ENCODE measurements around the gene MORN1.

DNA sequence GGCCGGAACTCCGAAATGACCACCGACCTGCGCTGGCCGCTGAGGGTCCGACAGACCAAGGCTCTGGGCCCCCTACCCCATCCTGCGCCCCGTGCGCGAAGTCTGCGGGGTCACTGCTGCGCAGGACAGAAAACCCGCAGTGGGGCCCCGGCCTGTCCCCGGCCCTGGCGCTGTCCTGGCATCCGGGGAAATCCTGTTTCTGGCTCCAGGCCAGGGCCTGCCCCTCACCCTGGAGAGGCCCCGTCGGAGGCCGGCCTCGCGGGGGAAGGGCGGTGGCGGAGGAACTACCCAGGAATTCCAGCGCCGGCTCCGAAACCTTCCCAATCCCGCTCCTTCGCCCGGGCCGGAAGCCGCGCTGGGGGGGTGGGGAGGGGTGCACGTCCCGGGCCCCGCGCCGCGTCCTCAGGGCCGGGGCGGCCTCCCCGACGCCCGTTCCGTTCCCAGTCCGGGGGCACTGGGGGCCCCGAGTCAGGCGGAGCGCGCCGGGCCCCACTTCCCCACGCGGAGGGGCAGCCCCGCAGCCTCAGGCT is 77.0 kb downstream of the MORN1 start:
- TF ChIP-seq CTCF (IDR thresholded peaks at IDR 0.05) (no peak), POLR2A (IDR thresholded peaks at IDR 0.05) (no peak)
